H9 (cell line): ENCODE data around the gene PRR36. TPM values are rescaled to one million over a fixed set of nuclear protein-coding genes. Genes with fewer than 3 reads are reported as not detected.

Source experiments
- DNase-seq: peaks from one replicate; pipeline ENCODE4 v3.0.0-alpha.2; 2017
- H2AFZ ChIP-seq: one replicate; pipeline ENCODE4 v1.6.1; 2013; ENCODE audit warnings: mild to moderate bottlenecking, low read length, control low read depth, moderate library complexity
- H2AK5ac ChIP-seq: 2 replicates; pipeline ENCODE4 v1.6.1; 2013; ENCODE audit warnings: low read length, control low read depth, mixed read lengths; ENCODE audit not compliant: insufficient read length
- H2BK120ac ChIP-seq: one replicate; pipeline ENCODE4 v1.6.1; 2013; ENCODE audit warnings: low read depth, mild to moderate bottlenecking, low read length, control low read depth, inconsistent platforms; ENCODE audit not compliant: poor library complexity, severe bottlenecking
- H2BK12ac ChIP-seq: 2 replicates; pipeline ENCODE4 v1.6.1; 2013; ENCODE audit warnings: low read length, control low read depth, mixed read lengths, low read depth; ENCODE audit not compliant: insufficient read length
- H2BK15ac ChIP-seq: 2 replicates; pipeline ENCODE4 v1.6.1; 2013; ENCODE audit warnings: low read depth, low read length, control low read depth
- H2BK20ac ChIP-seq: one replicate; pipeline ENCODE4 v1.6.1; 2013; ENCODE audit warnings: low read depth, mild to moderate bottlenecking, low read length, control low read depth, inconsistent platforms; ENCODE audit not compliant: poor library complexity, severe bottlenecking
- H2BK5ac ChIP-seq: 2 replicates; pipeline ENCODE4 v1.6.1; 2013; ENCODE audit warnings: low read length, control low read depth, mixed read lengths; ENCODE audit not compliant: insufficient read length
- H3K14ac ChIP-seq: 2 replicates; pipeline ENCODE4 v1.6.1; 2013; ENCODE audit warnings: low read length, control low read depth; ENCODE audit not compliant: insufficient read depth
- H3K18ac ChIP-seq: 2 replicates; pipeline ENCODE4 v1.6.1; 2013; ENCODE audit warnings: low read depth, mild to moderate bottlenecking, mixed read lengths, low read length, control low read depth; ENCODE audit not compliant: insufficient read length
- H3K23ac ChIP-seq: 2 replicates; pipeline ENCODE4 v1.6.1; 2013; ENCODE audit warnings: low read length, control low read depth, mixed read lengths, low read depth; ENCODE audit not compliant: insufficient read length
- H3K23me2 ChIP-seq: 2 replicates; pipeline ENCODE4 v1.6.1; 2013; ENCODE audit warnings: low read depth, mild to moderate bottlenecking, mixed read lengths, low read length, control low read depth; ENCODE audit not compliant: insufficient read length, poor library complexity, severe bottlenecking
- H3K27ac ChIP-seq: 2 replicates; pipeline ENCODE4 v1.5.1; 2013; ENCODE audit warnings: low read length, control low read depth, mixed read lengths, low read depth; ENCODE audit not compliant: insufficient read length
- H3K27me3 ChIP-seq: 2 replicates; pipeline ENCODE4 v1.6.1; 2013; ENCODE audit warnings: low read length, control low read depth, inconsistent platforms; ENCODE audit not compliant: insufficient read depth
- H3K4ac ChIP-seq: 2 replicates; pipeline ENCODE4 v1.6.1; 2013; ENCODE audit warnings: low read depth, mild to moderate bottlenecking, control low read depth, inconsistent platforms, low read length, moderate library complexity
- H3K4me1 ChIP-seq: 2 replicates; pipeline ENCODE4 v1.6.1; 2013; ENCODE audit warnings: low read length, control low read depth, inconsistent platforms; ENCODE audit not compliant: insufficient read depth
- H3K4me2 ChIP-seq: 2 replicates; pipeline ENCODE4 v1.6.1; 2013; ENCODE audit warnings: low read length, control low read depth, mixed read lengths; ENCODE audit not compliant: insufficient read length, insufficient read depth
- H3K56ac ChIP-seq: 2 replicates; pipeline ENCODE4 v1.6.1; 2013; ENCODE audit warnings: low read depth, mild to moderate bottlenecking, mixed read lengths, low read length, control low read depth; ENCODE audit not compliant: insufficient read length
- H3K79me1 ChIP-seq: 2 replicates; pipeline ENCODE4 v1.6.1; 2013; ENCODE audit warnings: low read depth, mild to moderate bottlenecking, moderate library complexity, low read length, control low read depth, inconsistent platforms; ENCODE audit not compliant: insufficient read depth, poor library complexity, severe bottlenecking
- H3K79me2 ChIP-seq: 2 replicates; pipeline ENCODE4 v1.6.1; 2013; ENCODE audit warnings: low read length, control low read depth, inconsistent platforms; ENCODE audit not compliant: insufficient read depth
- H3K9ac ChIP-seq: 2 replicates; pipeline ENCODE4 v1.6.1; 2013; ENCODE audit warnings: low read length, control low read depth, mixed read lengths; ENCODE audit not compliant: insufficient read length; ENCODE audit errors: extremely low read depth
- H3K9me3 ChIP-seq: one replicate; pipeline ENCODE4 v1.6.1; 2013; ENCODE audit warnings: low read depth, low read length, inconsistent platforms; ENCODE audit not compliant: control insufficient read depth
- H3T11ph ChIP-seq: one replicate; pipeline ENCODE4 v1.6.1; 2013; ENCODE audit warnings: mild to moderate bottlenecking, low read length, control low read depth, inconsistent platforms
- H4K20me1 ChIP-seq: one replicate; pipeline ENCODE4 v1.6.1; 2013; ENCODE audit not compliant: control insufficient read depth, insufficient read length, insufficient read depth
- H4K5ac ChIP-seq: 2 replicates; pipeline ENCODE4 v1.6.1; 2013; ENCODE audit warnings: low read depth, mild to moderate bottlenecking, mixed read lengths, low read length, control low read depth; ENCODE audit not compliant: insufficient read length
- H4K8ac ChIP-seq: replicated peaks from 2 replicates; pipeline ENCODE4 v1.6.1; 2013; ENCODE audit warnings: low read length, control low read depth, mixed read lengths, low read depth; ENCODE audit not compliant: insufficient read length
- H4K91ac ChIP-seq: 2 replicates; pipeline ENCODE4 v1.6.1; 2013; ENCODE audit warnings: low read depth, mild to moderate bottlenecking, moderate library complexity, mixed read lengths, low read length, control low read depth; ENCODE audit not compliant: insufficient read length
- H3K27ac Mint-ChIP-seq, 3 experiments: 2 replicates in 2 of 3; 3 replicates in 1 of 3; pipeline ENCODE4 v1.8.0; 2020 to 2021; ENCODE audit warnings: mixed read lengths in 3 of 3, mild to moderate bottlenecking in 1 of 3, moderate library complexity in 1 of 3
- H3K27me3 Mint-ChIP-seq: 2 replicates; pipeline ENCODE4 v1.8.0; 2021; ENCODE audit warnings: low read depth, mild to moderate bottlenecking, moderate library complexity, mixed read lengths
- H3K36me3 Mint-ChIP-seq, 3 experiments: 2 replicates in 2 of 3; 3 replicates in 1 of 3; pipeline ENCODE4 v1.8.0; 2020 to 2021; ENCODE audit warnings: low read depth in 3 of 3, mixed read lengths in 3 of 3; ENCODE audit not compliant: insufficient read depth in 1 of 3
- H3K4me1 Mint-ChIP-seq, 2 experiments: 2 replicates each; pipeline ENCODE4 v1.8.0; 2020; ENCODE audit warnings: mixed read lengths in 2 of 2
- H3K4me3 Mint-ChIP-seq, 2 experiments: 2 replicates in 1 of 2; 3 replicates in 1 of 2; pipeline ENCODE4 v1.8.0; 2020 to 2021; ENCODE audit warnings: mild to moderate bottlenecking in 2 of 2, mixed read lengths in 2 of 2, moderate library complexity in 1 of 2
- H3K9me3 Mint-ChIP-seq, 2 experiments: 2 replicates in 1 of 2; 3 replicates in 1 of 2; pipeline ENCODE4 v1.8.0; 2020; ENCODE audit warnings: mild to moderate bottlenecking in 2 of 2, mixed read lengths in 2 of 2, moderate library complexity in 1 of 2
- WGBS: extraction: QIAGEN DNeasy Blood & Tissue Kit; methylation state at CpG from one replicate; pipeline ENCODE4 v1.1.7; 2013; ENCODE audit warnings: missing lambda C conversion rate, low lambda C conversion rate, mixed read lengths; ENCODE audit not compliant: insufficient read length; ENCODE audit errors: extremely low coverage; 5-methylcytosine and 5-hydroxymethylcytosine counted together
- total RNA-seq: library from RNA; stranded (reverse); gene quantifications from 2 replicates; pipeline ENCODE4 v1.2.1, GENCODE V29; 2021
- TF ChIP-seq, protein P1 (sequence below): fragments of 200-600 bp; sonication (generic); conservative IDR thresholded peaks from 3 replicates; pipeline ENCODE4 v1.8.0; 2021; ENCODE audit warnings: antibody characterized with exemption, mild to moderate bottlenecking

PRR36 gene
- total RNA-seq, 1 experiment from 2014 or later = 20.4 TPM

DNA sequence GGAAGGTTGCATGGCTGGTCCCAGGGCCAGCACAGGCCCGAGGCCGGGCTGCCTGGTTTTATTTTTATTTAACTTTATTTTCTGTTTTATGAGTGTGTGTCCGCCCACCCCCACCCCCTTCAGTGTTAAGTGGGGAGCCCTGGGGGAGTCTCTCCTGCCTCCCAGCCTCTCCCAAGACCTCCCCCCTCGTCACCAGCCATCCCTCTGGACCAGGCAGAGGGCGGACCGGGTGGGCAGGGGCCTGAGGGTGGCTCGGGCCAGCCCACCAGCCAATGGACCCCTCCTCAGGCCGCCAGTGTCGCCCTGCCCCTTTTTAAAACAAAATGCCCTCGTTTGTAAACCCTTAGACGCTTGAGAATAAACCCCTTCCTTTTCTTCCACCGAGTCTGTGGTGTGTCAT, 39.9 kb upstream of the PRR36 start:
- no peak overlapping the region for H2BK12ac ChIP-seq
- H4K8ac ChIP-seq = no peak overlapping the region
- H3K23ac ChIP-seq = no peak overlapping the region
- no peak for DNase-seq
- H3K18ac ChIP-seq = no peak overlapping the region
- Mint-ChIP-seq H3K4me1 (peaks cover 11 to 16% of the 10 kb centered on the region in 2 experiments; a peak in 3 of 4 replicates), H3K9me3 (no peaks in the 10 kb centered on the region), H3K4me3 (no peak overlapping the region), H3K36me3 (peaks cover 15 to 28% (median 24%) of the 10 kb centered on the region in 3 experiments; a peak in 6 of 7 replicates), H3K27me3 (peaks cover 47% of the 10 kb centered on the region), H3K27ac (no peak overlapping the region)
- no peaks in the 10 kb centered on the region for H3K4me1 ChIP-seq
- no peak overlapping the region for H3K27ac ChIP-seq
- no peaks in the 10 kb centered on the region for H3K79me1 ChIP-seq
- H3K9me3 ChIP-seq = no peaks in the 10 kb centered on the region
- H2BK5ac ChIP-seq = no peak overlapping the region
- no peak overlapping the region for H4K5ac ChIP-seq
- H3K27me3 ChIP-seq = peaks cover 16% of the 10 kb centered on the region; the same call in 1 of the 2 replicates
- no peak overlapping the region for H3K56ac ChIP-seq
- no peaks in the 10 kb centered on the region for H4K20me1 ChIP-seq
- no peak overlapping the region for H2BK15ac ChIP-seq
- no peak overlapping the region for H2BK120ac ChIP-seq
- H3K23me2 ChIP-seq = peaks cover 12% of the 10 kb centered on the region
- no peak overlapping the region for H2AFZ ChIP-seq
- no peak overlapping the region for H4K91ac ChIP-seq
- no peak overlapping the region for H3K4me2 ChIP-seq
- no peak overlapping the region for H3K14ac ChIP-seq
- no peak overlapping the region for H2BK20ac ChIP-seq
- H3K9ac ChIP-seq = no peak overlapping the region
- H3T11ph ChIP-seq = no peak overlapping the region
- WGBS = no CpG with 5 or more reads among the region's 12 CpGs
- TF ChIP-seq, protein P1, sequence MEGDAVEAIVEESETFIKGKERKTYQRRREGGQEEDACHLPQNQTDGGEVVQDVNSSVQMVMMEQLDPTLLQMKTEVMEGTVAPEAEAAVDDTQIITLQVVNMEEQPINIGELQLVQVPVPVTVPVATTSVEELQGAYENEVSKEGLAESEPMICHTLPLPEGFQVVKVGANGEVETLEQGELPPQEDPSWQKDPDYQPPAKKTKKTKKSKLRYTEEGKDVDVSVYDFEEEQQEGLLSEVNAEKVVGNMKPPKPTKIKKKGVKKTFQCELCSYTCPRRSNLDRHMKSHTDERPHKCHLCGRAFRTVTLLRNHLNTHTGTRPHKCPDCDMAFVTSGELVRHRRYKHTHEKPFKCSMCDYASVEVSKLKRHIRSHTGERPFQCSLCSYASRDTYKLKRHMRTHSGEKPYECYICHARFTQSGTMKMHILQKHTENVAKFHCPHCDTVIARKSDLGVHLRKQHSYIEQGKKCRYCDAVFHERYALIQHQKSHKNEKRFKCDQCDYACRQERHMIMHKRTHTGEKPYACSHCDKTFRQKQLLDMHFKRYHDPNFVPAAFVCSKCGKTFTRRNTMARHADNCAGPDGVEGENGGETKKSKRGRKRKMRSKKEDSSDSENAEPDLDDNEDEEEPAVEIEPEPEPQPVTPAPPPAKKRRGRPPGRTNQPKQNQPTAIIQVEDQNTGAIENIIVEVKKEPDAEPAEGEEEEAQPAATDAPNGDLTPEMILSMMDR = no peak
- no peaks in the 10 kb centered on the region for H3K79me2 ChIP-seq
- no peak overlapping the region for H3K4ac ChIP-seq
- no peak overlapping the region for H2AK5ac ChIP-seq
